NK-92 (cell line): ENCODE data around the gene EPN1.

ENCODE experiments used
- DNase-seq: peaks from one replicate; lab custom pipeline; 2025; ENCODE audit not compliant: unreplicated experiment; lab: John Stamatoyannopoulos, UW

The EPN1 gene

GRCh38 chr19:55674841-55675660, at the start of gene EPN1:
EPN1 (plus strand) TSS chr19:55675226; CDS start chr19:55678628, 3,402 bp downstream.
- DNase-seq: peak; percentile 90

GRCh38 chr19:55626350-55626749, 48.7 kb upstream of the EPN1 start:
- no peak for DNase-seq

GRCh38 chr19:55632463-55632834, 42.6 kb upstream of the EPN1 start:
- DNase-seq: no peak

GRCh38 chr19:55633861-55634260, 41.2 kb upstream of the EPN1 start:
- no peak for DNase-seq

GRCh38 chr19:55635334-55635717, 39.7 kb upstream of the EPN1 start:
- DNase-seq: no peak

GRCh38 chr19:55635856-55636440, 39.1 kb upstream of the EPN1 start:
- DNase-seq: no peak

- DNase-seq: no peak
Observed at GRCh38 chr19:55636723-55637122, 38.3 kb upstream of the EPN1 start.

- DNase-seq: no peak
Observed at GRCh38 chr19:55637534-55637933, 37.5 kb upstream of the EPN1 start.

- DNase-seq: no peak
Observed at GRCh38 chr19:55638864-55639359, 36.1 kb upstream of the EPN1 start.

GRCh38 chr19:55640043-55640576, 34.9 kb upstream of the EPN1 start:
- DNase-seq: no peak

- DNase-seq: no peak
Observed at GRCh38 chr19:55640577-55641425, 34.2 kb upstream of the EPN1 start, which contains the start of gene ZNF580. ZNF580 (plus strand) TSS chr19:55641002; CDS start chr19:55642509, 1,507 bp downstream.

- DNase-seq: no peak
Observed at GRCh38 chr19:55641426-55642152, 33.4 kb upstream of the EPN1 start.

GRCh38 chr19:55642153-55643002, 32.6 kb upstream of the EPN1 start:
- DNase-seq: no peak

- no peak for DNase-seq
Observed at GRCh38 chr19:55643003-55643886, 31.8 kb upstream of the EPN1 start, which contains the start of gene ZNF581. ZNF581 (plus strand) TSS chr19:55643649; CDS start chr19:55644572, 923 bp downstream.

- DNase-seq: no peak
Observed at GRCh38 chr19:55643887-55644176, 31.2 kb upstream of the EPN1 start.

GRCh38 chr19:55644191-55644833, 30.7 kb upstream of the EPN1 start:
- no peak for DNase-seq

GRCh38 chr19:55644842-55645511, 30.0 kb upstream of the EPN1 start:
- DNase-seq: no peak

- no peak for DNase-seq
Observed at GRCh38 chr19:55645512-55645881, 29.5 kb upstream of the EPN1 start.
